A673 (cell line): ENCODE results near the gene PLVAP.

Experiments used
- CTCF ChIP-seq: fragments of 300-800, 200-600 bp; sonication (generic); conservative IDR thresholded peaks from 2 replicates; pipeline ENCODE4 v1.5.1; 2017; ENCODE audit warnings: low read depth, mild to moderate bottlenecking, antibody characterized with exemption, low read length, moderate library complexity, mixed read lengths
- EZH2 ChIP-seq: fragments of 200-600 bp; sonication (generic); IDR thresholded peaks from 2 replicates; pipeline ENCODE4 v1.6.1; 2017; ENCODE audit warnings: borderline replicate concordance, low read depth, mild to moderate bottlenecking, mixed read lengths, antibody characterized with exemption, low read length; ENCODE audit not compliant: poor library complexity, severe bottlenecking

DNA sequence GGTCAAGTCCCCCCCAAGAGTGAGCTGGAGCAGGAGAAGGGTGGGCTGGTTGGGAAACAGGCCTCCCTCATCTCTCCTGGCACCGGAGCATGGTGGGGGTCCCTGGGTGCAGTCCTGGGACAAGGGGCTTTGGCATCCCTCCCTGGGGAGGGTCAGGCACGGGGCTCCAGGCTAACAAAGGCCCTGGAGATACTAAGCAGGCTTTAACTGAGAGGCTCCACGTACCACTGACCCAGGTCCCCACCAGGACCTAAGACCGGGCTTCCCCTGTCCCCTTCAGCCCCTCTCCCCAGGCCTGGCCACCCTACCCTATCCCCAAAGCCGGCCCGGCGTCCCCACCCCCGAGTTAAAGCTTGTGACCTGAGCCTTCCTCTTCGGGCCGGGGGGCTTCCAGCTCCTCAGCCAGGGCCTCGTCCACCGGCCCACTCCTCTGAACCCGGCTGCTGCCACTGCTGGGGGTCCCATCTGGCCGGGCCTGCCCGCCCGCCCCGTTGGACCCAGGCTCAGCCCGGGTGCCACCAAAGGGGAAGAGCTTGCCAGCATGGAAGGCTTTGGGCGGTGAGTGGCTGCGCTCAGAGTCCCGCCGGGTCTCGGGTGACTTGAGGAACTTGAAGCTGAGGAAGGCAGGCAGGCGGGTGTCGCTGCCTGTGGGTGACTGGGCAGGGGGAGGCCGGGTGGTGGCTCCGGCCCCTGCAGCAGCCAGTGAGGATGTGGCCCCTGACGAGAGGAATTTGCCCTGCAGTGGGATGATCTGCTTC, 52.6 kb downstream of the PLVAP start:
- TF ChIP-seq CTCF (no peak), EZH2 (no peak)
